ENCODE results near the gene KAZALD1.

Gene KAZALD1

DNA sequence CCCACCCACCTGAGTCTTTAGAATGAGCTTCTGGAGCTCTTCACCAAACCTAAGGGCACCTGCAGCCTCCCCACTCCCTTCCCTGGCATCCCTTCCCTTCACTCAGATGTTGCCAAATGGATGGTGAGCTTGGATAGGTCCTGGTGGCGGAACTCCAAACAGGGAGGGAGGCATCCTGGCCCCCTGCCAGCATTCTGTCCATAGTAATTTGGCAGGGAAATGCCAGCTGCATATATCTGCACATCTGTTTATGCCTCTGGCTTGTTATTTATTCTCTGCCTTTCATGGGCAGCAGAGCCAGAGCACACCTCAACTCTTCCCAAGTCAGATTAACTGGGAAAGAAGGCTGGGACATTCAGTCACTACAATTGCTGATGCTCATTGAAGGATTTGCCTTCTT lies 18.1 kb downstream of the KAZALD1 start:
- H3K23ac ChIP-seq (ENCODE audit: low read length): no peak overlapping the region
- WGBS (ENCODE audit: extremely low coverage, insufficient coverage, low lambda C conversion rate): no CpG with 5 or more reads among the region's 1 CpG
- H3K36me3 ChIP-seq (ENCODE audit: control insufficient read depth, insufficient read depth, low read length): no peaks in the 10 kb centered on the region
- H3K79me1 ChIP-seq (ENCODE audit: low read length): no peaks in the 10 kb centered on the region
- H3K18ac ChIP-seq (ENCODE audit: low read length): no peak overlapping the region
- H3K4me3 ChIP-seq (ENCODE audit: low read length): no peak overlapping the region
- H3K27me3 ChIP-seq (ENCODE audit: insufficient read depth, low read length, poor library complexity): no peaks in the 10 kb centered on the region
- H3K27ac ChIP-seq (ENCODE audit: low read depth, low read length): no peak overlapping the region
- peaks cover 7% of the 10 kb centered on the region for H3K4me1 ChIP-seq (ENCODE audit: control insufficient read depth, low read depth, low read length)
- H2AK5ac ChIP-seq (ENCODE audit: low read length): no peak overlapping the region
- H4K5ac ChIP-seq (ENCODE audit: low read length): no peak overlapping the region
- H3K56ac ChIP-seq (ENCODE audit: low read length): no peak overlapping the region
- no peak overlapping the region for H2BK5ac ChIP-seq (ENCODE audit: low read length)
- no peak for DNase-seq
- H3K9ac ChIP-seq (ENCODE audit: low read length): no peak overlapping the region
- no peak overlapping the region for H3K4me2 ChIP-seq (ENCODE audit: low read length)
- no peak overlapping the region for H3K4ac ChIP-seq (ENCODE audit: low read depth, low read length)
- no peak overlapping the region for H4K8ac ChIP-seq (ENCODE audit: low read depth, low read length)
- no peak overlapping the region for H2BK120ac ChIP-seq (ENCODE audit: low read depth, low read length)
- no peaks in the 10 kb centered on the region for H3K79me2 ChIP-seq (ENCODE audit: control insufficient read depth, insufficient read depth, low read length)
- no peak overlapping the region for H2BK15ac ChIP-seq (replicated peaks; ENCODE audit: low read depth)

DNA sequence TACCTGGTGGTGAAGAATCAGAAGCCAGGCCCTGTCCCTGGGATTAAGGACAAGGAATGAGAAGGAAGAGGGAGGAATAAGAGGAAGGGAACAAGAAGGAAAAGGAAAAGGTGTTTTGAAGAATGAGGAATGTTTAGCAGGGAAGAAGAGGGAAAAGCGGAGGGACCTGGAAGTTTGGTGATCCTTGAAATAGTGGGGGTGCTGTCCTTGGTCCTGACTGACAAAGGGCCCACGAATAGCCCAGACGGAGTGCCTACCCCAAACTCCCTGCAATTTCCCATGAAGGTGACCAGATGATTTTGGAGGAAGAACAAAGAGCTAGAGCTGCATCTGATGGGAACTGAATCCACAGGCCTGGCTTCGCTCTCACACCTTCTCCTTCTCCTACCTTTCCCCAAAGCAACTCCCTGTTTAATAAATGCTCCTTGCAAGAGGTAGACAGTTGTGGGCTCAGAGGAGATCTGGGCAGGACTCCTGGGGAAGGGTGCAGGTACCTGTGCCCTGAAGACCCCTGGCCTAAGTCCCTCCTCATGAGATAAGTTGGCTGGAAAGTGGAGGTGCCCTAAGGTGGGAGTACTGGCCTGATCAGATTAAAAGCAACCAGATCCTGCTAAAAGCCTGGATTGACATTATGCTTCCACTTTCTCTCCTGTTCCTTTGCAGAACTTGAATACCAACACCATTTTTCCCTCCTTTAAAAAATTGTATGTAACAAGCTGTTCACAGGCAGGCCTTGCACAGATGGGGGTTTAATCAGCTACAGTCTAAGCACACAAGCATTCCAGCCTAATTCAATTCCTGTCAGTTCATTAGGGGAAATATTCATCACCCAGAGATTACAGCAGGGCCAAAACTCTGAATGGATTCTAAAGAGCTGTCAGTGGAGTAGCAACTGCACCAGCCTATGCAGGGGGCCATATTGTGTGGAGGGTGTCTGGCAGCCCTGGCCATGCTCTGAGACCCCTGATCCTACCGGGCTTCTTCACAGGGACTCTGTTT lies 19.4 kb downstream of the KAZALD1 start:
- no peaks in the 10 kb centered on the region for H3K79me2 ChIP-seq (ENCODE audit: control insufficient read depth, insufficient read depth, low read length)
- no peak overlapping the region for H2BK5ac ChIP-seq (ENCODE audit: low read length)
- no peak overlapping the region for H3K4me3 ChIP-seq (ENCODE audit: low read length)
- H3K4ac ChIP-seq (ENCODE audit: low read depth, low read length): no peak overlapping the region
- H3K4me2 ChIP-seq (ENCODE audit: low read length): no peak overlapping the region
- H2BK15ac ChIP-seq (replicated peaks; ENCODE audit: low read depth): no peak overlapping the region
- no peaks in the 10 kb centered on the region for H3K79me1 ChIP-seq (ENCODE audit: low read length)
- H3K4me1 ChIP-seq (ENCODE audit: control insufficient read depth, low read depth, low read length): no peaks in the 10 kb centered on the region
- WGBS (ENCODE audit: extremely low coverage, insufficient coverage, low lambda C conversion rate): 100% methylated on average over 1 of the region's 5 CpGs
- H3K18ac ChIP-seq (ENCODE audit: low read length): no peak overlapping the region
- no peak overlapping the region for H3K56ac ChIP-seq (ENCODE audit: low read length)
- no peak overlapping the region for H2BK120ac ChIP-seq (ENCODE audit: low read depth, low read length)
- H3K36me3 ChIP-seq (ENCODE audit: control insufficient read depth, insufficient read depth, low read length): no peaks in the 10 kb centered on the region
- no peak overlapping the region for H4K5ac ChIP-seq (ENCODE audit: low read length)
- H3K27ac ChIP-seq (ENCODE audit: low read depth, low read length): no peak overlapping the region
- H3K9ac ChIP-seq (ENCODE audit: low read length): no peak overlapping the region
- H2AK5ac ChIP-seq (ENCODE audit: low read length): no peak overlapping the region
- no peaks in the 10 kb centered on the region for H3K27me3 ChIP-seq (ENCODE audit: insufficient read depth, low read length, poor library complexity)
- no peak overlapping the region for H4K8ac ChIP-seq (ENCODE audit: low read depth, low read length)
- peak; percentile 49 for DNase-seq
- H3K23ac ChIP-seq (ENCODE audit: low read length): no peak overlapping the region

DNA sequence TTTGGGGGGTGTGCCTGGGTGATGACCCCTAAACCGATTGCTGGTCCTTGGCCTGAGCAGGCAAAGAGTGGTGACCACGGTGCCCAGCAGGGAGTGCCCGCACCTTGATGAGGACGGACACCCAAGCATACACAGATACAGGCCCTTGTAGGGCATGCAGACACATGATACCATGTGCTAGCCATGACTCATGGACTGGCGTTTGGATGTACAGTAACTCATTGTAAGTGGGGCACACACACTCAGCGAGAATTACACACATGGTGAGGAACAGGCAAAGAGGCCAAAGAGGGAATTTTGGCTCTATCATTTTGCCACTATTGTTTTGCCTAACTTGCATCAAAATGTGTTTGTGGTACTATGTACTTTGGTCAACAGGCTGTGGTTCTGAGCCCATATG lies 24.1 kb downstream of the KAZALD1 start:
- no peaks in the 10 kb centered on the region for H3K4me1 ChIP-seq (ENCODE audit: control insufficient read depth, low read depth, low read length)
- no peaks in the 10 kb centered on the region for H3K36me3 ChIP-seq (ENCODE audit: control insufficient read depth, insufficient read depth, low read length)
- no peaks in the 10 kb centered on the region for H3K79me2 ChIP-seq (ENCODE audit: control insufficient read depth, insufficient read depth, low read length)
- no peak for DNase-seq
- WGBS (ENCODE audit: extremely low coverage, insufficient coverage, low lambda C conversion rate): no CpG with 5 or more reads among the region's 6 CpGs
- no peak overlapping the region for H3K4me2 ChIP-seq (ENCODE audit: low read length)
- H2AK5ac ChIP-seq (ENCODE audit: low read length): no peak overlapping the region
- H3K4me3 ChIP-seq (ENCODE audit: low read length): no peak overlapping the region
- no peak overlapping the region for H3K18ac ChIP-seq (ENCODE audit: low read length)
- no peak overlapping the region for H4K8ac ChIP-seq (ENCODE audit: low read depth, low read length)
- H3K79me1 ChIP-seq (ENCODE audit: low read length): no peaks in the 10 kb centered on the region
- no peaks in the 10 kb centered on the region for H3K27me3 ChIP-seq (ENCODE audit: insufficient read depth, low read length, poor library complexity)
- H3K9ac ChIP-seq (ENCODE audit: low read length): no peak overlapping the region
- no peak overlapping the region for H3K4ac ChIP-seq (ENCODE audit: low read depth, low read length)
- no peak overlapping the region for H2BK15ac ChIP-seq (replicated peaks; ENCODE audit: low read depth)
- H3K23ac ChIP-seq (ENCODE audit: low read length): no peak overlapping the region
- H2BK120ac ChIP-seq (ENCODE audit: low read depth, low read length): no peak overlapping the region
- no peak overlapping the region for H2BK5ac ChIP-seq (ENCODE audit: low read length)
- no peak overlapping the region for H3K56ac ChIP-seq (ENCODE audit: low read length)
- no peak overlapping the region for H4K5ac ChIP-seq (ENCODE audit: low read length)
- H3K27ac ChIP-seq (ENCODE audit: low read depth, low read length): no peak overlapping the region

DNA sequence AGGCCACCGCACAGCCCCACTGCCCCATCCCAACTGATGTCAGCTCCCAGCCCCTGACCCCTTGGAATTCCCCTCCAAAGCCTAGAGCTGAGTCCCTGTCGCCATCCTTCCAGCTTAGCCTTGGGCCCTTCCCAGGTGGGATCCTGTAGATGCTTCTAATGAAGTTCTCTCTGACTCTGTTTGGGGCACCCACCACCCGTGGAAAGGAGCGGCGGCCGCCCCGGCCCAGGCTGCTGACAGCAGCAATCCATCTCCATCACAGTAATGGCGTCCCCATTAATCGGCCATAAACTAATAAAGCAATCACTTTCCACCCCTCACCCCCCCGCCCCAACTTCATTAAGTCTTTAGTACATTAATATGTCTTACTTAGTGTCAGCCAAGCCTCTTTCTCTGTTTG lies 25.6 kb downstream of the KAZALD1 start:
- Histone ChIP-seq H3K4me3 (ENCODE audit: low read length) (no peak overlapping the region), H3K4ac (ENCODE audit: low read depth, low read length) (no peak overlapping the region), H3K9ac (ENCODE audit: low read length) (no peak overlapping the region), H3K4me2 (ENCODE audit: low read length) (no peak overlapping the region), H3K79me1 (ENCODE audit: low read length) (no peaks in the 10 kb centered on the region), H3K18ac (ENCODE audit: low read length) (no peak overlapping the region), H2BK15ac (replicated peaks; ENCODE audit: low read depth) (no peak overlapping the region), H3K27ac (ENCODE audit: low read depth, low read length) (no peak overlapping the region), H3K4me1 (ENCODE audit: control insufficient read depth, low read depth, low read length) (no peaks in the 10 kb centered on the region), H4K8ac (ENCODE audit: low read depth, low read length) (no peak overlapping the region), H2AK5ac (ENCODE audit: low read length) (no peak overlapping the region), H2BK5ac (ENCODE audit: low read length) (no peak overlapping the region), H3K79me2 (ENCODE audit: control insufficient read depth, insufficient read depth, low read length) (no peaks in the 10 kb centered on the region), H2BK120ac (ENCODE audit: low read depth, low read length) (no peak overlapping the region), H3K27me3 (ENCODE audit: insufficient read depth, low read length, poor library complexity) (no peaks in the 10 kb centered on the region), H3K56ac (ENCODE audit: low read length) (no peak overlapping the region), H3K36me3 (ENCODE audit: control insufficient read depth, insufficient read depth, low read length) (no peaks in the 10 kb centered on the region), H4K5ac (ENCODE audit: low read length) (no peak overlapping the region), H3K23ac (ENCODE audit: low read length) (no peak overlapping the region)
- no peak for DNase-seq
- WGBS (ENCODE audit: extremely low coverage, insufficient coverage, low lambda C conversion rate): no CpG with 5 or more reads among the region's 10 CpGs

DNA sequence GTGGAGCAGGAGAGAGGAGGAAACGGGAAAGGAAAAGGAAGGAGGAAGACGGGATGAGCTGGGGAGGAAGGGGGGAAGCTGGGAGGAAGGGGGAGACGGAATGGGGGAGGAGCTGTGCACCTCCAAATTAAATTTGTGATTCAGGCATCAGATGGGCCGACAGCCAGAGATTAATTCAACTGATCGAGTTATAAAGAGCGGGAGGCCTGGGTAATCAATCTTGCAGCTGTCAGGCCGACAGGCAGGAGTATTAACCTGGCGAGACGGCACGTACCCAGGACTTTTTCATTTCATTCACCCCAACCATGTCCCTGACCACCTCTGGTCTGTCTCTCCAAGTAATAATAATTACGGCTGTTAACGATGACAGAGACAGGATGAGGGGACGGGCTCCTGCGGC lies 26.2 kb downstream of the KAZALD1 start:
- no peak overlapping the region for H4K8ac ChIP-seq (ENCODE audit: low read depth, low read length)
- H3K4me2 ChIP-seq (ENCODE audit: low read length): no peak overlapping the region
- no peak overlapping the region for H3K18ac ChIP-seq (ENCODE audit: low read length)
- H3K36me3 ChIP-seq (ENCODE audit: control insufficient read depth, insufficient read depth, low read length): no peaks in the 10 kb centered on the region
- H2AK5ac ChIP-seq (ENCODE audit: low read length): no peak overlapping the region
- H3K9ac ChIP-seq (ENCODE audit: low read length): no peak overlapping the region
- no peaks in the 10 kb centered on the region for H3K79me1 ChIP-seq (ENCODE audit: low read length)
- DNase-seq: no peak
- H3K56ac ChIP-seq (ENCODE audit: low read length): no peak overlapping the region
- no peaks in the 10 kb centered on the region for H3K27me3 ChIP-seq (ENCODE audit: insufficient read depth, low read length, poor library complexity)
- H2BK120ac ChIP-seq (ENCODE audit: low read depth, low read length): no peak overlapping the region
- H3K4me1 ChIP-seq (ENCODE audit: control insufficient read depth, low read depth, low read length): no peaks in the 10 kb centered on the region
- no peak overlapping the region for H3K23ac ChIP-seq (ENCODE audit: low read length)
- no peak overlapping the region for H2BK15ac ChIP-seq (replicated peaks; ENCODE audit: low read depth)
- H3K27ac ChIP-seq (ENCODE audit: low read depth, low read length): no peak overlapping the region
- no peak overlapping the region for H3K4me3 ChIP-seq (ENCODE audit: low read length)
- no peak overlapping the region for H3K4ac ChIP-seq (ENCODE audit: low read depth, low read length)
- no CpG with 5 or more reads among the region's 14 CpGs for WGBS (ENCODE audit: extremely low coverage, insufficient coverage, low lambda C conversion rate)
- H4K5ac ChIP-seq (ENCODE audit: low read length): no peak overlapping the region
- no peaks in the 10 kb centered on the region for H3K79me2 ChIP-seq (ENCODE audit: control insufficient read depth, insufficient read depth, low read length)
- no peak overlapping the region for H2BK5ac ChIP-seq (ENCODE audit: low read length)
